Natural killer cell (primary cell): ENCODE measurements around the gene CGRRF1. TPM values are rescaled to one million over a fixed set of nuclear protein-coding genes. Genes with fewer than 3 reads are reported as not detected.

Experiments used
- ATAC-seq, 3 donors: fragments of 150-1000 bp in 2 of 3; fragments of 200-7000 bp in 1 of 3; cut with Tn5 transposase; 1 replicate in 1 of 3; 2 replicates in 2 of 3; pipeline ENCODE4 v1.10.0; 2021; ENCODE audit warnings: mild to moderate bottlenecking in 2 of 3, moderate library complexity in 2 of 3
- DNase-seq, 2 donors: peaks; one replicate each; pipeline versions ENCODE4 v3.0.0 to v3.0.0-alpha.2; 2013 to 2021; ENCODE audit warnings: mixed read lengths in 1 of 2
- H3K27ac ChIP-seq: one replicate; pipeline ENCODE4 v1.5.1; 2013; ENCODE audit warnings: mild to moderate bottlenecking, low read length
- H3K27me3 ChIP-seq: one replicate; pipeline ENCODE4 v1.6.1; 2013; ENCODE audit warnings: low read length; ENCODE audit not compliant: control insufficient read depth, insufficient read depth
- H3K36me3 ChIP-seq: one replicate; pipeline ENCODE4 v1.6.1; 2013; ENCODE audit warnings: low read length; ENCODE audit not compliant: control insufficient read depth, insufficient read depth
- H3K4me1 ChIP-seq: one replicate; pipeline ENCODE4 v1.6.1; 2013; ENCODE audit warnings: low read length; ENCODE audit not compliant: control insufficient read depth, insufficient read depth
- H3K4me3 ChIP-seq: one replicate; pipeline ENCODE4 v1.5.1; 2013; ENCODE audit warnings: low read length
- H3K9me3 ChIP-seq: one replicate; pipeline ENCODE4 v1.6.1; 2013; ENCODE audit warnings: low read length; ENCODE audit not compliant: control insufficient read depth, insufficient read depth
- H3K27ac Mint-ChIP-seq, 2 donors: one replicate each; pipeline ENCODE4 v1.8.0; 2022; ENCODE audit warnings: mild to moderate bottlenecking in 2 of 2, mixed read lengths in 2 of 2, moderate library complexity in 1 of 2
- H3K27me3 Mint-ChIP-seq, 2 donors: one replicate each; pipeline ENCODE4 v1.8.0; 2022; ENCODE audit warnings: low read depth in 2 of 2, mixed read lengths in 2 of 2
- H3K36me3 Mint-ChIP-seq: one replicate; pipeline ENCODE4 v1.8.0; 2022; ENCODE audit warnings: mixed read lengths
- H3K4me1 Mint-ChIP-seq, 2 donors: one replicate each; pipeline ENCODE4 v1.8.0; 2022; ENCODE audit warnings: mixed read lengths in 2 of 2
- H3K4me3 Mint-ChIP-seq: one replicate; pipeline ENCODE4 v1.8.0; 2022; ENCODE audit warnings: mild to moderate bottlenecking, moderate library complexity, mixed read lengths
- H3K9me3 Mint-ChIP-seq, 2 donors: one replicate each; pipeline ENCODE4 v1.8.0; 2022; ENCODE audit warnings: mixed read lengths in 2 of 2
- CTCF ChIP-seq: fragments of 200-600 bp; IDR thresholded peaks from one replicate; pipeline ENCODE4 v1.8.0; 2022; ENCODE audit warnings: antibody characterized with exemption
- WGBS: methylation state at CpG from one replicate; pipeline ENCODE4 v1.1.7; 2013; ENCODE audit warnings: missing lambda C conversion rate; ENCODE audit not compliant: insufficient coverage; 5-methylcytosine and 5-hydroxymethylcytosine counted together
- intact Hi-C: fragments of 100-400 bp; cut with micrococcal nuclease; formaldehyde crosslinking; loops from one replicate; pipeline ENCODE4 v1.14.2; 2022
- total RNA-seq, 4 donors: library from RNA; stranded (reverse); fragments of 120-200 nt in 1 of 4; gene quantifications; one replicate each; pipeline versions ENCODE4 v1.2.3 to v1.2.4, GENCODE V29; 2013 to 2022

Gene CGRRF1
- total RNA-seq, 3 donors from 2014 or later (not counting 1 experiment from before 2014, with no cell fraction given) = 25.4 to 30.1 (median 26.7) TPM

GRCh38 chr14:54467280-54467679, 42.4 kb upstream of the CGRRF1 start:
- DNase-seq (no peak), ATAC-seq (no peak)
- peaks cover 4% of the 10 kb centered on the region for H3K9me3 ChIP-seq
- H3K27ac ChIP-seq = no peak overlapping the region
- Mint-ChIP-seq H3K4me1 (peaks cover 0 to 4% of the 10 kb centered on the region in 2 donors), H3K27ac (no peak overlapping the region), H3K27me3 (peaks cover 0 to 3% of the 10 kb centered on the region in 2 donors), H3K9me3 (peaks cover 5 to 6% of the 10 kb centered on the region in 2 donors), H3K4me3 (no peak overlapping the region), H3K36me3 (peaks cover 16% of the 10 kb centered on the region)
- no peaks in the 10 kb centered on the region for H3K36me3 ChIP-seq
- H3K4me3 ChIP-seq = no peak overlapping the region
- H3K27me3 ChIP-seq = no peaks in the 10 kb centered on the region
- no peaks in the 10 kb centered on the region for H3K4me1 ChIP-seq
- TF ChIP-seq CTCF = no peak
- intact Hi-C loops = no loop called here

- WGBS = 99% methylated on average over 2 of the region's 4 CpGs
Measured at GRCh38 chr14:54470701-54471100, 39.0 kb upstream of the CGRRF1 start.

GRCh38 chr14:54471641-54472040, 38.1 kb upstream of the CGRRF1 start:
- WGBS = 94% methylated on average over 4 of the region's 4 CpGs
- Mint-ChIP-seq H3K27me3 (no peaks in the 10 kb centered on the region), H3K9me3 (peaks cover 5 to 6% of the 10 kb centered on the region in 2 donors), H3K27ac (no peak overlapping the region), H3K4me1 (peaks cover 9 to 11% of the 10 kb centered on the region in 2 donors), H3K4me3 (no peak overlapping the region), H3K36me3 (peaks cover 14% of the 10 kb centered on the region)
- peaks cover 4% of the 10 kb centered on the region for H3K9me3 ChIP-seq
- H3K4me1 ChIP-seq = no peaks in the 10 kb centered on the region
- peaks cover 22% of the 10 kb centered on the region for H3K36me3 ChIP-seq
- intact Hi-C loops = no loop called here
- ATAC-seq (no peak), DNase-seq (no peak)
- H3K27ac ChIP-seq = no peak overlapping the region
- no peak for TF ChIP-seq CTCF
- H3K4me3 ChIP-seq = no peak overlapping the region
- H3K27me3 ChIP-seq = no peaks in the 10 kb centered on the region

More at GRCh38 chr14:54470701-54471100, 39.0 kb upstream of the CGRRF1 start:
- Histone ChIP-seq H3K36me3 (peaks cover 15% of the 10 kb centered on the region), H3K4me1 (no peaks in the 10 kb centered on the region), H3K27me3 (no peaks in the 10 kb centered on the region), H3K4me3 (no peak overlapping the region), H3K27ac (no peak overlapping the region), H3K9me3 (peaks cover 4% of the 10 kb centered on the region)
- intact Hi-C loops = no loop called here
- DNase-seq = no peak
- no peak for TF ChIP-seq CTCF
- peaks cover 5 to 6% of the 10 kb centered on the region in 2 donors for H3K9me3 Mint-ChIP-seq
- no peak for ATAC-seq
- H3K4me3 Mint-ChIP-seq = no peak overlapping the region
- peaks cover 16% of the 10 kb centered on the region for H3K36me3 Mint-ChIP-seq
- H3K27ac Mint-ChIP-seq = no peak overlapping the region
- peaks cover 5 to 8% of the 10 kb centered on the region in 2 donors for H3K4me1 Mint-ChIP-seq
- no peaks in the 10 kb centered on the region for H3K27me3 Mint-ChIP-seq

- Mint-ChIP-seq H3K27ac (no peak overlapping the region), H3K36me3 (peaks cover 7% of the 10 kb centered on the region), H3K4me3 (no peak overlapping the region), H3K9me3 (peaks cover 4 to 5% of the 10 kb centered on the region in 2 donors), H3K4me1 (peaks cover 9 to 11% of the 10 kb centered on the region in 2 donors), H3K27me3 (no peaks in the 10 kb centered on the region)
- 89% methylated on average over 3 of the region's 4 CpGs for WGBS
- Histone ChIP-seq H3K4me1 (no peaks in the 10 kb centered on the region), H3K4me3 (no peak overlapping the region), H3K36me3 (peaks cover 26% of the 10 kb centered on the region), H3K27ac (no peak overlapping the region), H3K9me3 (no peaks in the 10 kb centered on the region), H3K27me3 (no peaks in the 10 kb centered on the region)
- no peak for TF ChIP-seq CTCF
- intact Hi-C loops = no loop called here
- no peak for DNase-seq
- no peak for ATAC-seq
Measured at GRCh38 chr14:54472315-54472714, 37.4 kb upstream of the CGRRF1 start.
